HL-60 (cell line): ENCODE measurements around the gene MT2A.

Source experiments
- GABPA ChIP-seq: IDR thresholded peaks from 2 replicates; pipeline ENCODE4 v1.6.1; 2012; ENCODE audit warnings: low read depth
- POLR2AphosphoS5 ChIP-seq: IDR thresholded peaks from 2 replicates; pipeline ENCODE4 v1.6.1; 2012; ENCODE audit warnings: low read depth
- TF ChIP-seq, protein P1 (sequence below): IDR thresholded peaks from one replicate; pipeline ENCODE4 v1.5.1; 2011; ENCODE audit warnings: low read length, control low read depth, inconsistent platforms; ENCODE audit not compliant: insufficient read depth
- TF ChIP-seq, protein P2 (sequence below): IDR thresholded peaks from 2 replicates; pipeline ENCODE4 v1.6.1; 2012; ENCODE audit warnings: low read depth; ENCODE audit not compliant: insufficient replicate concordance

DNA sequence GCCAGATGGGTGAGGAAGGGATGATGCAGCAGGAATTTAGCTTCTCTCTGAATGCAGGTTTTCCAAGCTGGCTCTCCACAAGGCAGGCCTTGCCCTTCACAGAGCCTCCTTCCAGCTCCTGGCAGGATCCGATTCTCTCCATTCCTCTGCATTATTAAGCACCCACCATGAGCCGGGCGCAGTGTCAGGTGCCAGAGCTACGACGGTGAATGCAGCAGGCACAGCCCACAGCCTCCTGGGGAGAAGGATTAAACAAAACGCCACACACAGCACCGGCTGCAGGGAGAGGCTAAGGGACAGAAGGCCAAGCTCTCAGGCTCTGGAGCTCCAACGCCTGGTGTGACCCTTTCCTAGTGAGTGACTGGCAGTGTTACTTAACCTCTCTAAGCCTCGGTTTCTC lies 7.1 kb upstream of the MT2A start:
- TF ChIP-seq, protein P1, sequence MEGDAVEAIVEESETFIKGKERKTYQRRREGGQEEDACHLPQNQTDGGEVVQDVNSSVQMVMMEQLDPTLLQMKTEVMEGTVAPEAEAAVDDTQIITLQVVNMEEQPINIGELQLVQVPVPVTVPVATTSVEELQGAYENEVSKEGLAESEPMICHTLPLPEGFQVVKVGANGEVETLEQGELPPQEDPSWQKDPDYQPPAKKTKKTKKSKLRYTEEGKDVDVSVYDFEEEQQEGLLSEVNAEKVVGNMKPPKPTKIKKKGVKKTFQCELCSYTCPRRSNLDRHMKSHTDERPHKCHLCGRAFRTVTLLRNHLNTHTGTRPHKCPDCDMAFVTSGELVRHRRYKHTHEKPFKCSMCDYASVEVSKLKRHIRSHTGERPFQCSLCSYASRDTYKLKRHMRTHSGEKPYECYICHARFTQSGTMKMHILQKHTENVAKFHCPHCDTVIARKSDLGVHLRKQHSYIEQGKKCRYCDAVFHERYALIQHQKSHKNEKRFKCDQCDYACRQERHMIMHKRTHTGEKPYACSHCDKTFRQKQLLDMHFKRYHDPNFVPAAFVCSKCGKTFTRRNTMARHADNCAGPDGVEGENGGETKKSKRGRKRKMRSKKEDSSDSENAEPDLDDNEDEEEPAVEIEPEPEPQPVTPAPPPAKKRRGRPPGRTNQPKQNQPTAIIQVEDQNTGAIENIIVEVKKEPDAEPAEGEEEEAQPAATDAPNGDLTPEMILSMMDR = no peak
- no peak for TF ChIP-seq POLR2AphosphoS5
- TF ChIP-seq, protein P2, sequence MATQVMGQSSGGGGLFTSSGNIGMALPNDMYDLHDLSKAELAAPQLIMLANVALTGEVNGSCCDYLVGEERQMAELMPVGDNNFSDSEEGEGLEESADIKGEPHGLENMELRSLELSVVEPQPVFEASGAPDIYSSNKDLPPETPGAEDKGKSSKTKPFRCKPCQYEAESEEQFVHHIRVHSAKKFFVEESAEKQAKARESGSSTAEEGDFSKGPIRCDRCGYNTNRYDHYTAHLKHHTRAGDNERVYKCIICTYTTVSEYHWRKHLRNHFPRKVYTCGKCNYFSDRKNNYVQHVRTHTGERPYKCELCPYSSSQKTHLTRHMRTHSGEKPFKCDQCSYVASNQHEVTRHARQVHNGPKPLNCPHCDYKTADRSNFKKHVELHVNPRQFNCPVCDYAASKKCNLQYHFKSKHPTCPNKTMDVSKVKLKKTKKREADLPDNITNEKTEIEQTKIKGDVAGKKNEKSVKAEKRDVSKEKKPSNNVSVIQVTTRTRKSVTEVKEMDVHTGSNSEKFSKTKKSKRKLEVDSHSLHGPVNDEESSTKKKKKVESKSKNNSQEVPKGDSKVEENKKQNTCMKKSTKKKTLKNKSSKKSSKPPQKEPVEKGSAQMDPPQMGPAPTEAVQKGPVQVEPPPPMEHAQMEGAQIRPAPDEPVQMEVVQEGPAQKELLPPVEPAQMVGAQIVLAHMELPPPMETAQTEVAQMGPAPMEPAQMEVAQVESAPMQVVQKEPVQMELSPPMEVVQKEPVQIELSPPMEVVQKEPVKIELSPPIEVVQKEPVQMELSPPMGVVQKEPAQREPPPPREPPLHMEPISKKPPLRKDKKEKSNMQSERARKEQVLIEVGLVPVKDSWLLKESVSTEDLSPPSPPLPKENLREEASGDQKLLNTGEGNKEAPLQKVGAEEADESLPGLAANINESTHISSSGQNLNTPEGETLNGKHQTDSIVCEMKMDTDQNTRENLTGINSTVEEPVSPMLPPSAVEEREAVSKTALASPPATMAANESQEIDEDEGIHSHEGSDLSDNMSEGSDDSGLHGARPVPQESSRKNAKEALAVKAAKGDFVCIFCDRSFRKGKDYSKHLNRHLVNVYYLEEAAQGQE = no peak
- no peak for TF ChIP-seq GABPA
